DOHH2 (cell line): ENCODE data around the gene CTTN.

ENCODE experiments used
- CTCF ChIP-seq: fragments of 200-600 bp; sonication (generic); IDR thresholded peaks from one replicate; pipeline ENCODE4 v1.5.1; 2014; ENCODE audit warnings: antibody characterized with exemption, mild to moderate bottlenecking, low read depth, low read length; ENCODE audit not compliant: poor library complexity, severe bottlenecking
- EZH2phosphoT487 ChIP-seq: fragments of 200-600 bp; sonication (generic); IDR thresholded peaks from 2 replicates; pipeline ENCODE4 v1.6.1; 2017; ENCODE audit warnings: borderline replicate concordance, mild to moderate bottlenecking, antibody characterized with exemption, low read length, moderate library complexity, mixed read lengths

GRCh38 chr11:70359451-70360205 is 38.7 kb upstream of the CTTN start:
- TF ChIP-seq CTCF (no peak), EZH2phosphoT487 (no peak)
